ENCODE data around the gene DOC2B.
"Not testable (repeated sequence)": the region's sequence is repeated elsewhere in the genome, so short reads cannot be mapped to it uniquely, and the experiment has no call there.

DOC2B gene

GRCh38 chr17:187130-187529, 5.7 kb upstream of the DOC2B start:
- no peak for DNase-seq

- DNase-seq, result no peak
These were observed 4.1 kb upstream of the DOC2B start for GRCh38 chr17:185445-186138.

- no peak for DNase-seq
These were observed 1.6 kb upstream of the DOC2B start for GRCh38 chr17:183021-183420.

- no peak for DNase-seq
These were observed 751 bp upstream of the DOC2B start for GRCh38 chr17:182050-182751.

GRCh38 chr17:180381-181244, 837 bp downstream of the DOC2B start:
- DNase-seq, result peak in 1 of 4 experiments; percentile 19

GRCh38 chr17:179781-180380, 1.6 kb downstream of the DOC2B start:
- no peak for DNase-seq

GRCh38 chr17:179066-179432, 2.4 kb downstream of the DOC2B start:
- no peak for DNase-seq

- DNase-seq, result no peak
These were observed 3.0 kb downstream of the DOC2B start for GRCh38 chr17:178292-179065.

GRCh38 chr17:177762-178161, 3.7 kb downstream of the DOC2B start:
- DNase-seq, result no peak

- no peak for DNase-seq
These were observed 4.3 kb downstream of the DOC2B start for GRCh38 chr17:177155-177554.

GRCh38 chr17:173166-173911, 8.1 kb downstream of the DOC2B start:
- no peak for DNase-seq

- no peak for DNase-seq
These were observed 9.0 kb downstream of the DOC2B start for GRCh38 chr17:172401-172800.

- no peak for DNase-seq
These were observed 9.6 kb downstream of the DOC2B start for GRCh38 chr17:171871-172270.

GRCh38 chr17:170130-170670, 11.2 kb downstream of the DOC2B start:
- DNase-seq, result no peak

- DNase-seq, result not testable (repeated sequence)
These were observed 12.8 kb downstream of the DOC2B start for GRCh38 chr17:168614-169013.

- no peak for DNase-seq
These were observed 15.5 kb downstream of the DOC2B start for GRCh38 chr17:165939-166338.

- DNase-seq, result peak; percentile 48 to 63 (median 56)
These were observed 16.9 kb downstream of the DOC2B start for GRCh38 chr17:164303-165235.

- DNase-seq, result no peak
These were observed 17.8 kb downstream of the DOC2B start for GRCh38 chr17:163514-164098.

GRCh38 chr17:162689-163088, 18.8 kb downstream of the DOC2B start:
- no peak for DNase-seq

- no peak for DNase-seq
These were observed 20.0 kb downstream of the DOC2B start for GRCh38 chr17:161481-161880.

Data from suppressor macrophage (primary cell).